Activated CD8-positive, alpha-beta T cell treated with anti-CD3 and anti-CD28 coated beads for 36 hours (primary cell): ENCODE data around the gene ANKS4B. TPM values are rescaled to one million over a fixed set of nuclear protein-coding genes. Genes with fewer than 3 reads are reported as not detected.

ENCODE experiments used
- ATAC-seq: fragments of 200-7000 bp; cut with Tn5 transposase; one replicate; pipeline ENCODE4 v1.10.0; 2021; ENCODE audit warnings: mild to moderate bottlenecking, moderate library complexity
- CTCF ChIA-PET: fragments of 350-600 bp; sonication (Branson Sonifier 250); formaldehyde crosslinking; loops from one replicate; lab custom pipeline; 2021; ENCODE audit warnings: antibody characterized with exemption; lab: Charles Lee
- POLR2A ChIA-PET: fragments of 350-600 bp; sonication (Branson Sonifier 250); formaldehyde crosslinking; loops from one replicate; lab custom pipeline; 2021; ENCODE audit warnings: antibody characterized with exemption; lab: Charles Lee
- DNase-seq: peaks from one replicate; pipeline ENCODE4 v3.0.0-alpha.2; 2020
- H3K27ac Mint-ChIP-seq: one replicate; pipeline ENCODE4 v1.8.0; 2021; ENCODE audit warnings: mild to moderate bottlenecking, mixed read lengths
- H3K27me3 Mint-ChIP-seq: one replicate; pipeline ENCODE4 v1.8.0; 2021; ENCODE audit warnings: mixed read lengths
- H3K36me3 Mint-ChIP-seq: one replicate; pipeline ENCODE4 v1.8.0; 2021; ENCODE audit warnings: low read depth, mixed read lengths
- H3K4me1 Mint-ChIP-seq: one replicate; pipeline ENCODE4 v1.8.0; 2021; ENCODE audit warnings: low read depth, mixed read lengths
- H3K4me3 Mint-ChIP-seq: one replicate; pipeline ENCODE4 v1.8.0; 2021; ENCODE audit warnings: mild to moderate bottlenecking, moderate library complexity, mixed read lengths
- H3K9me3 Mint-ChIP-seq: one replicate; pipeline ENCODE4 v1.8.0; 2021; ENCODE audit warnings: mixed read lengths
- CTCF ChIP-seq: fragments of 200-600 bp; IDR thresholded peaks from one replicate; pipeline ENCODE4 v1.8.0; 2022; ENCODE audit warnings: antibody characterized with exemption, mild to moderate bottlenecking
- intact Hi-C: fragments of 100-400 bp; cut with micrococcal nuclease; formaldehyde crosslinking; loops from one replicate; pipeline ENCODE4 v1.10.0; 2022
- total RNA-seq, 2 experiments: library from RNA; stranded (reverse); gene quantifications; one replicate each; pipeline ENCODE4 v1.2.3, GENCODE V29; 2021

The ANKS4B gene
- total RNA-seq, 2 experiments from 2014 or later: not detected

GRCh38 chr16:21301168-21301894 is 67.8 kb downstream of the ANKS4B start:
- intact Hi-C loops: loop anchor here (10.0 kb wide), 3 partner anchors 57 to 147 kb away; partner anchors contain the start of genes DNAH3 and LDAF1
- ChIA-PET POLR2A (interaction anchor here (0.8 to 0.9 kb wide), 2 partner anchors 90 to 457 kb away, joined by 3 to 5 read pairs; partner anchors contain the start of gene ZP2), CTCF (interaction anchor here (0.6 to 2.3 kb wide), 8 partner anchors 11 to 142 kb away, joined by 3 to 8 read pairs (median 4); no protein-coding TSS in a partner anchor)
- H3K27ac Mint-ChIP-seq: no peak overlapping the region
- H3K9me3 Mint-ChIP-seq: no peaks in the 10 kb centered on the region
- no peak for TF ChIP-seq CTCF
- ATAC-seq (peak; percentile 52), DNase-seq (peak; percentile 57)
- H3K4me1 Mint-ChIP-seq: peaks cover 14% of the 10 kb centered on the region
- no peaks in the 10 kb centered on the region for H3K36me3 Mint-ChIP-seq
- H3K4me3 Mint-ChIP-seq: peak overlapping the region; percentile 79
- peaks cover 44% of the 10 kb centered on the region for H3K27me3 Mint-ChIP-seq

- ChIA-PET POLR2A (interaction anchor here (0.8 to 0.9 kb wide), 2 partner anchors 90 to 457 kb away, joined by 3 to 5 read pairs; partner anchors contain the start of gene ZP2), CTCF (interaction anchor here (1.3 to 2.3 kb wide), 2 partner anchors 11 to 113 kb away, joined by 4 to 8 read pairs; no protein-coding TSS in a partner anchor)
- TF ChIP-seq CTCF: no peak
- peaks cover 14% of the 10 kb centered on the region for H3K4me1 Mint-ChIP-seq
- ATAC-seq: no peak
- no peak for DNase-seq
- H3K4me3 Mint-ChIP-seq: peak overlapping the region; percentile 79
- H3K27ac Mint-ChIP-seq: no peak overlapping the region
- peaks cover 42% of the 10 kb centered on the region for H3K27me3 Mint-ChIP-seq
- intact Hi-C loops: loop anchor here (10.0 kb wide), 3 partner anchors 57 to 147 kb away; partner anchors contain the start of genes DNAH3 and LDAF1
- H3K9me3 Mint-ChIP-seq: no peaks in the 10 kb centered on the region
- no peaks in the 10 kb centered on the region for H3K36me3 Mint-ChIP-seq
These were observed 68.4 kb downstream of the ANKS4B start for GRCh38 chr16:21301895-21302291.

- ChIA-PET POLR2A (no interaction called here), CTCF (interaction anchor here (0.8 to 2.3 kb wide), 2 partner anchors 24 to 113 kb away, joined by 3 to 8 read pairs; no protein-coding TSS in a partner anchor)
- H3K27ac Mint-ChIP-seq: no peak overlapping the region
- no peak for DNase-seq
- H3K9me3 Mint-ChIP-seq: no peaks in the 10 kb centered on the region
- no peak for ATAC-seq
- intact Hi-C loops: loop anchor here (10.0 kb wide), 3 partner anchors 58 to 148 kb away; partner anchors contain the start of genes DNAH3 and LDAF1
- H3K36me3 Mint-ChIP-seq: no peaks in the 10 kb centered on the region
- TF ChIP-seq CTCF: no peak
- peaks cover 42% of the 10 kb centered on the region for H3K27me3 Mint-ChIP-seq
- H3K4me1 Mint-ChIP-seq: peaks cover 14% of the 10 kb centered on the region
- H3K4me3 Mint-ChIP-seq: peak overlapping the region; percentile 79
These were observed 69.0 kb downstream of the ANKS4B start for GRCh38 chr16:21302454-21302853.

GRCh38 chr16:21302898-21303528 is 69.5 kb downstream of the ANKS4B start:
- ATAC-seq: no peak
- Mint-ChIP-seq H3K9me3 (no peaks in the 10 kb centered on the region), H3K36me3 (no peaks in the 10 kb centered on the region), H3K27me3 (peaks cover 42% of the 10 kb centered on the region), H3K4me1 (peaks cover 14% of the 10 kb centered on the region), H3K27ac (no peak overlapping the region), H3K4me3 (no peak overlapping the region)
- POLR2A ChIA-PET: no interaction called here
- intact Hi-C loops: loop anchor here (10.0 kb wide), 3 partner anchors 58 to 148 kb away; partner anchors contain the start of genes DNAH3 and LDAF1
- DNase-seq: no peak
- CTCF ChIA-PET: interaction anchor here (0.8 kb wide), 1 partner anchor 24 kb away, joined by 3 read pairs; no protein-coding TSS in a partner anchor
- TF ChIP-seq CTCF: no peak

Other genes with a start within 250 kb of the ANKS4B start
- gene DNAH3, start 82.9 kb upstream of the ANKS4B start, total RNA-seq: under 1 TPM in 1 of 2 experiments, not detected in 1; 0.02 TPM
- 10 to 100 TPM; 10.3 to 12.6 TPM for gene LDAF1, start 75.0 kb upstream of the ANKS4B start, total RNA-seq
- gene ZP2, start 22.1 kb upstream of the ANKS4B start, total RNA-seq: not detected
- not detected for gene CRYM, start 44.6 kb downstream of the ANKS4B start, total RNA-seq